Erythroblast (primary cell): ENCODE data around the gene PKP3.

ENCODE experiments used
- GATA1 ChIP-seq: IDR thresholded peaks from 2 replicates; pipeline ENCODE4 v1.6.1; 2011; ENCODE audit warnings: low read depth, mild to moderate bottlenecking, control low read depth, low read length, moderate library complexity
- POLR2A ChIP-seq: IDR thresholded peaks from 2 replicates; pipeline ENCODE4 v1.6.1; 2011; ENCODE audit warnings: mild to moderate bottlenecking, low read length

- TF ChIP-seq POLR2A = no peak
- no peak for TF ChIP-seq GATA1
Measured at GRCh38 chr11:376531-377173, 17.4 kb upstream of the PKP3 start.
